Measurements from ENCODE around the gene EMX1.

Gene EMX1

GRCh38 chr2:72936660-72937355 is 19.5 kb downstream of the EMX1 start:
- intact Hi-C loops (cut with DNase I) = no loop called here
- DNase-seq = peak in 6 of 10 donors; percentile 46 to 93 (median 72)

- DNase-seq = peak in 8 of 10 donors; percentile 35 to 93 (median 62)
- intact Hi-C loops (cut with DNase I) = no loop called here
These were observed 20.0 kb downstream of the EMX1 start for GRCh38 chr2:72937356-72937669.

GRCh38 chr2:72938455-72938854 is 21.1 kb downstream of the EMX1 start:
- DNase-seq = peak in 3 of 10 donors; percentile 12 to 39 (median 38)

GRCh38 chr2:72940361-72940760 is 23.0 kb downstream of the EMX1 start:
- intact Hi-C loops (cut with DNase I) = no loop called here
- peak in 3 of 10 donors; percentile 17 to 69 (median 60) for DNase-seq

More at GRCh38 chr2:72938455-72938854, 21.1 kb downstream of the EMX1 start:
- intact Hi-C loops (cut with DNase I) = no loop called here

GRCh38 chr2:72940786-72941185 is 23.5 kb downstream of the EMX1 start:
- DNase-seq = peak in 2 of 10 donors; percentile 3 to 32
- intact Hi-C loops (cut with DNase I) = no loop called here

GRCh38 chr2:72942293-72942692 is 25.0 kb downstream of the EMX1 start:
- intact Hi-C loops (cut with DNase I) = no loop called here
- DNase-seq = peak in 3 of 10 donors; percentile 4 to 66 (median 51)

- intact Hi-C loops (cut with DNase I) = no loop called here
These were observed 25.6 kb downstream of the EMX1 start for GRCh38 chr2:72942881-72943418.

GRCh38 chr2:72943540-72944395 is 26.4 kb downstream of the EMX1 start:
- intact Hi-C loops (cut with DNase I) = no loop called here
- peak in 4 of 10 donors; percentile 21 to 75 (median 51) for DNase-seq

More at GRCh38 chr2:72942881-72943418, 25.6 kb downstream of the EMX1 start:
- DNase-seq = peak in 3 of 10 donors; percentile 54 to 67 (median 64)

GRCh38 chr2:72944804-72945449 is 27.6 kb downstream of the EMX1 start:
- DNase-seq = peak in 3 of 10 donors; percentile 63 to 81 (median 73)
- intact Hi-C loops (cut with DNase I) = no loop called here

- intact Hi-C loops (cut with DNase I) = no loop called here
- peak in 2 of 10 donors; percentile 63 to 66 for DNase-seq
These were observed 28.2 kb downstream of the EMX1 start for GRCh38 chr2:72945450-72946019.

GRCh38 chr2:72946466-72946865 is 29.1 kb downstream of the EMX1 start:
- peak in 2 of 10 donors; percentile 64 to 72 for DNase-seq
- intact Hi-C loops (cut with DNase I) = no loop called here

GRCh38 chr2:72947952-72948830 is 30.9 kb downstream of the EMX1 start:
- peak in 1 of 10 donors; percentile 79 for DNase-seq
- intact Hi-C loops (cut with DNase I) = no loop called here

- DNase-seq = no peak
- intact Hi-C loops (cut with DNase I) = no loop called here
These were observed 31.7 kb downstream of the EMX1 start for GRCh38 chr2:72949045-72949444.

- intact Hi-C loops (cut with DNase I) = no loop called here
- DNase-seq = peak in 3 of 10 donors; percentile 20 to 89 (median 52)
These were observed 32.3 kb downstream of the EMX1 start for GRCh38 chr2:72949642-72950041.

GRCh38 chr2:72950558-72951255 is 33.4 kb downstream of the EMX1 start:
- DNase-seq = peak in 2 of 10 donors; percentile 67 to 78
- intact Hi-C loops (cut with DNase I) = no loop called here

GRCh38 chr2:72951303-72952095 is 34.2 kb downstream of the EMX1 start:
- intact Hi-C loops (cut with DNase I) = no loop called here
- DNase-seq = peak in 3 of 10 donors; percentile 27 to 63 (median 52)

GRCh38 chr2:72952110-72952823 is 34.9 kb downstream of the EMX1 start:
- intact Hi-C loops (cut with DNase I) = no loop called here
- DNase-seq = peak in 2 of 10 donors; percentile 46 to 51
